ENCODE measurements around the gene NLRP4.

DNA sequence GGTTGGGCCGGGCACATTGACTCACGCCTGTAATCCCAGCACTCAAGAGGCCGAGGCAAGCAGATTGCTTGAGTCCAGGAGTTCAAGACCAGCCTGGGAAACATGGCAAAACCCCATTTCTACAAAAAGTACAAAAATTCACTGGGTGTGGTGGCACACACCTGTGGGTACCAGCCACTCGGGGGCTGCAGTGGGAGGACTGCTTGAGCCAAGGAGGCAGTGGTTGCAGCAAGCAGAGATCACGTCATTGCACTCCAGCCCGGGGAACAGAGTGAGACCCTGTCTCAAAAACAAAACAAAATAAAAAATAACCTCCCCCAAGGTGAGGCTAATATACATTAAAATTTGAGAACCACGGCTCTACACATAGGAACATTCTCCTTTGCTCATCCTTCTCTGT, 70.9 kb downstream of the NLRP4 start:
- TF ChIP-seq CTCF (conservative IDR thresholded peaks at IDR 0.05; ENCODE audit: low read depth, low read length): no peak
- no peak for TF ChIP-seq EZH2 (IDR thresholded peaks at IDR 0.05; ENCODE audit: borderline replicate concordance, low read depth, low read length, poor library complexity, severe bottlenecking)
